Left cardiac atrium (tissue), 4 donors: ENCODE measurements around the gene RFX3. TPM values are rescaled to one million over a fixed set of nuclear protein-coding genes. Genes with fewer than 3 reads are reported as not detected.

Source experiments
- ATAC-seq, 2 donors: fragments of 200-7000 bp; cut with Tn5 transposase; one replicate each; pipeline ENCODE4 v1.9.1; 2020; ENCODE audit warnings: mild to moderate bottlenecking in 2 of 2, moderate library complexity in 2 of 2
- DNase-seq: peaks from one replicate; pipeline ENCODE4 v3.0.0-alpha.2; 2020
- intact Hi-C, 2 donors: fragments of 100-400 bp; cut with DNase I; formaldehyde crosslinking; loops; one replicate each; pipeline versions ENCODE4 v1.14.1 to v1.15.1; 2022 to 2023
- total RNA-seq, 2 donors: library from RNA; stranded (reverse); fragmentation: NEBNext Ultra II Directional; extraction: Animal tissue kit (Norgen Biotek cat#: 25700); gene quantifications; one replicate each; pipeline ENCODE4 v1.2.1, GENCODE V29; 2021
- donor health status: DM: no; HTN: yes; CAD: no.
- donor health status: DM: no; HTN: yes; CAD: no; lungs with severe emphysema.
- donor health status: DM: yes; HTN: yes; CAD: no.
- donor health status: Dilated cardiomyopathy.

RFX3 gene
- total RNA-seq, 2 donors from 2014 or later, result 4.2 to 4.6 TPM

DNA sequence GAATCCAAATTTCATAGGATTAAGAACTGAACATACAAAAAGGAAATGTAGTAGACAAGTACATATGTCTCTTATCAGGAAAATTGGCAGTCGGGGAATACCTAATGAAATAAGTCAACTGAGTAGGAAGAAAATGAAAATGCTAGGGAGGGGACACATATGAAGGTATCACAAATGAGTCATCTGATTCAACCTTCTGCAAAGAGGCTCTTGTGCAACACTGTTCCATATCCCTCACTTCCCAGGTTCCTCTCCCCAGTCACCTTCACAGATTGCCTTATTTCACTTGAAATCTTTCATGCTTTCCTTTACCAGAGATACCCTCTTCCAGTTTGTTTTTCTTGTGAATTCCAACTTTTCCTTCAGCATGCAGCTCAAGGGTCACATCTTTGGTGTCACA, 139.0 kb downstream of the RFX3 start:
- ATAC-seq (no peak), DNase-seq (no peak)
- intact Hi-C loops, result no loop called here

DNA sequence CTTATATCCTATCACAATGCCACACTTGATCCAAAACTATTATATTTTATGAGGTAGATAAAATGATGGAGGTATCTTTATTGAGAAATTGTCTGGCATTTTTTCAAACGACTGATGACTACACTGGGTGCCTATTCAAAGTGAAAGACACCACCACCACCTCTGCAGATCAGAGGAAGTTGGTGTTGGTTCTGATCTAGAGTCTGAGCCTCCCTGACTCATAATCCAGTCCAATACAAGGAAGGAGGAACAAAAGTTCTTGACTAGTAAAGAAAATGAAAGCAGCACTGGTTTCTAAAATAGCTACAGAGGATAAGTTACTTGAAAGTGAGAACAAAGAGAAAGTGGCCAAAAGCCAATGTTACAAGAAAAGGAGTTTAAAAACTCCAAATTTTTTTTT, 139.9 kb downstream of the RFX3 start:
- intact Hi-C loops, result no loop called here
- DNase-seq, result no peak
- no peak for ATAC-seq

DNA sequence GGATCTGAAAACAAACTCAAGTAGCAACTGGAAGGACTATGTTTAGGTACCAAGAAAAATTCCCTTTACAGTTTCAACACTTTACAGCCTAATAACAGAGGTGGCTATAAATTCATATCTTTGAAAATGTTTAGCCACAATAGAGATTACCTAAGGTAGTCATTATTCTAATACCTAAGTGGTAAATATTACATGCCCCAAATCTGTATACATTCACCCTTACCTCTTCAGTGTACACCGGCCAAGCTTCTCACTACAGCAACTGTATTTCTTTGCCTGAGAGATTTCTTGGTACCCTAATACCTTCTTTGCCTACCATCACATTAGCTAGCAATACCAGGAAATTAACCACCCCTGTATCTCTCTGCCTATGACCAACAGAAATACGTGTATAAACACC, 154.0 kb downstream of the RFX3 start:
- ATAC-seq, result no peak
- intact Hi-C loops, result no loop called here
- no peak for DNase-seq

DNA sequence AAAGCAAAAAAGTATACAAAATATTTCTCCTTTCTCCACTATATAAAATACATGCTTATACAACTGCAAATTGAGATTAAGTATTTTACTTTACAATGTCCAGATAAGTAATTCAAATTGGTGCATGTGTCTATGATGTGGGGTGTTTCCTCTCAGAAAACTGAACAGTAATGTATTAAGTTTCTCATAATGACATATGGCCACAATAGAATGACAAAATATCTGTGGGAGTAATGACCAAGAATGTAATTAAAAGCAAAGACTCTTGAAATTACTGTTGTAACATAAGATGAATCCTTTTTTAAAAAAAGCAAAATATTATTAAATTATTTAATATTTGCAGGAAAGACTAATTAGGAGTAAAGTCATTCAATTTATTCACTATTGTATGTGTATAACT, 155.1 kb downstream of the RFX3 start:
- intact Hi-C loops, result no loop called here
- ATAC-seq (no peak), DNase-seq (no peak)

DNA sequence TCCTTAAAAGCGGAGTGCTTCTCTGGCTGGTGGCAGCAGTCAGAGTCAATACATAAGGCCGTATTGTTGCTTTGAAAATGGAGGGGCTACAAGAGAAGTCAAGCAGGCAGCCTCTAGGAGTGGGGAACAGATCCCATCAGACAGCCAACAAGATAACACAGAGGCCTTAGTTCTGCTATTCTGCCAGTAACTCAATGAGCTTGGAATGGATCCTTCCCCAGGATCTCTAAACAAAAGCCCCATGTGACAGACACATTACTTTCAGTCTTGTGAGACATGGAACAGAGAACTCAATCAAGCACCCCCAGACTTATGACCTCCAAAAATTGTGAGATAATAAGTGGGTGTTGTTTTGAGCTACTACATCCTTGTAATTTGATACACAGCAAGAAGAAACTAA, 158.6 kb downstream of the RFX3 start:
- intact Hi-C loops, result no loop called here
- ATAC-seq, result no peak
- no peak for DNase-seq

DNA sequence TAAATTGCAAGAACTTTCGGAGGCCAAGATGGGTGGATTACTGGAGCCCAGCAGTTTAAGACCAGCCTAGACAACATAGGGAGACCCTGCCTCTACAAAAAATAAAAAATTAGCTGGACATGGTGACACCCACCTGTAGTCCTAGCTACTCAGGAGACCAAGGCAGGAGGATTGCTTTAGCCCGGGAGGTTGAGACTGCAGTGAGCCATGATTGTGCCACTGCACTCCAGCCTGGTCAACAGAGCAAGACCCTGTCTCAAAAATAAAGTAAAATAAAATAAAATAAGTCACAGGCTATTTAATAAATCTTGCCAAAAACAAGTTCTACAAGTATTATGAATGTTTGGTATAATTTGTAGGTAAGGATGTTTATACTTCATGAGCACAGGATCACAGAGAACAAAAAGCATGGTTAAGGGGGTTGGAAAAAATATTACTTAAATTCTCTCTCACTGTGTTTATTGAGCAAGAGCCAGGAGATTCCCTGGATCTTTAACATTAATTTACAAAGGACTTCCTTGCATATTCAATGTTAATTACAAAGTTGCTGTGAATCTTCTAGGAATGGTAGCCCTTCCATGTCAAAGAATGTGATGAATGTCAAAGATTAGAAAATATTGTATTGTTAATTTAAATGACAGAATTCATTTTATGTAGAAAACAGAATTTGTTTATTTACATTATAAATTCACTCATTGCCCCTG, 164.0 kb downstream of the RFX3 start:
- intact Hi-C loops, result no loop called here
- DNase-seq, result no peak
- ATAC-seq, result no peak

DNA sequence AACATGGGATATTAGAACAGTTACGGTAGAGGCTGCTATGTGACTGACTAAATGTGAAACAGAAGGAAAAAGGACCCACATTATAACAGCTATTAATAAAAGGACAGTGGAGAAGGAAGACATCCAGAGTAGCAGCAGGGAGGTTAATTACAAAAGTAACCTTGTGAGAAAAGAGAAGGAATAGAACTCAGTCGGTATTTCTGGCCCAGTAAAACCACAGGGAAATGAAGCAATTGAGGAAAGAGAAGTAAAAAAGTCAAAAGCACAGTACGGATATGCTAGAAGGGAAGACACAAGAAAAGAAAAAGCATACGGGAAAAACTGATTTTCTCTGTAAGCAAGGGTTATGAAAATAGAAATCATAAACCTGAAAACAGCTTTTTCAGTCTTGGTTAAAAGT, 164.7 kb downstream of the RFX3 start:
- intact Hi-C loops, result no loop called here
- ATAC-seq (no peak), DNase-seq (no peak)

DNA sequence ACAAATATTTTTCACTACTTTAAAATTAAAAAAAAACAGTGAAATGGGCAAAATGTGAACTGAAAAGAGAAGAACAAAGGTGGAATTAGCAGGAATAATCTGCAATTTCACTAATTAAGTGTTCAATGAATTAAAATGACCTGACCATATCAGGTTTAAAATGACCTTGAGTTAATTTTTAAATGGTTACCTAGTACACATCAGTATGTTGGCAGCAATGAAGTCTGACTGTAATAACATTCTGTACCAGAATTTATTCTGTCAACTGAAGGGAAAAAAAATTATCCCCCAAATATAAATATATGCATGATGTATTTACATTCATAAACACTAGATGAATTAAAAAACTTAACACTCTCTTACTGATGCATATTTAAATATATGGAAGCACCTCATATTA, 165.6 kb downstream of the RFX3 start:
- intact Hi-C loops, result no loop called here
- DNase-seq (no peak), ATAC-seq (no peak)

DNA sequence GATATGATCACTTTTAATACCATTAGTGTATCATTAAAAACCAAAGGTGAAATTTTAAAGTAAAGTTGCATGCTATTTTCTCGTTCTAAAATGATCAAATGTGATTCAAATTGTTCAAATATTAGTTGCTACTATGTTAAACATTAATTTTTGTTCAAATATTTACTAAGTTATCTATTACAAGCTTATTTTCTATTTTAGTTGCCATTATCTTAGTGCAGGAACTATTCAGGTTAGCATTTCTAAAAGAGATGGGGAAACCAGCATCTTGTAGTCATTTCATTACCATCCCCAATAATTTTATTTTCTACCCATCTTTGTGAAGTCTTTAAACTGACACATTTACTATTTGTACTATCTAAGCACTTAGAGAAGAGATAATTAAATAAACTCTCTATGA, 166.0 kb downstream of the RFX3 start:
- no peak for ATAC-seq
- intact Hi-C loops, result no loop called here

DNA sequence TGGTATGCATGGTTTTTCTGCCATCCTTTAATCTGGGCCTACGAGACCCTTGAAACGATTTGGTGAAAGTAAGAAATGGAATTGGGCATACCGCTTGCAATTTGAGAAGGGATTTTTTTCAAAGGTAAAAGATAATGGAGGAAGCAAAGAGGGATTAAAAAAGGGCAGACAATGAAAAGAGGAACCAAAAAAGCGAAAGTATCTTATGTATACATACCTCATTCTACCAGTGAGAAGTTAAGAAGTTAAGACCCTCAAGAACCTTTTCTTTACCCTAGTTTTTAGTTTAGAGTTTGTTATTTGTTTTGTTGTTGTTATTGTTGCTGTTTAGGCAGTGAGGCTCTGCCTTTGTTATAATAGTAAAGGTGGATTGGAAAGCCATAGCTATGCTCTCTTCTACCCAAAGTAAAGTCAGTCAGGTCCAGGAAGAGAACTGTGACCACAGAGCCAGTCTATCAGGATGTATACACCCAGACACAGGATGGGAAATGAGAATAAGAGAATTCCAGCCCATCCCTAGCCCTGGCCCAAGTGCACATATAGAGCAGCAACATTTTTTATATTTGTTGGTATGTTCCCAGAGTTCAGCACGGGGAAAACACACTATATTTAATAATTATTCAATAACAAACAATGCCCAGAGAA, 166.6 kb downstream of the RFX3 start:
- DNase-seq, result no peak
- no peak for ATAC-seq
- intact Hi-C loops, result no loop called here

More for the DNA sequence above, 166.0 kb downstream of the RFX3 start:
- DNase-seq, result no peak

DNA sequence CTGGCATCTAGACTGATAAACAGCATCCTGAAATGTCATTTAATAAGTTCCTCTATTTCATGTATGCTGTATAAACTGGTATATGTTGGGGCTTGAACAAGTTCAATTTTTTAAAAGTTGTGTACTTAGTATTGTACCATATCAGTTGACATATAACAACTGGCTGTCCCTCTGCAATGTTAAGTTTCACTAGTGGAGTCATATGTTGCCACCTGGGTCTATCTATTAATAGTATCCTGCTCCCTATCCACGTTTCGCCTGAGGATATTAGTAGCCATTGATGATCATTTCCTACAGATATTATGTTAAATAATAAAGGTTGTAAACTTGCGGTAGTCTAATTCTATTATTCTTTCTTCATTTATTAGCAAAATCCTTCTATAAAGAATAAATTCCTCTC, 177.6 kb downstream of the RFX3 start:
- DNase-seq (no peak), ATAC-seq (no peak)
- intact Hi-C loops, result no loop called here

DNA sequence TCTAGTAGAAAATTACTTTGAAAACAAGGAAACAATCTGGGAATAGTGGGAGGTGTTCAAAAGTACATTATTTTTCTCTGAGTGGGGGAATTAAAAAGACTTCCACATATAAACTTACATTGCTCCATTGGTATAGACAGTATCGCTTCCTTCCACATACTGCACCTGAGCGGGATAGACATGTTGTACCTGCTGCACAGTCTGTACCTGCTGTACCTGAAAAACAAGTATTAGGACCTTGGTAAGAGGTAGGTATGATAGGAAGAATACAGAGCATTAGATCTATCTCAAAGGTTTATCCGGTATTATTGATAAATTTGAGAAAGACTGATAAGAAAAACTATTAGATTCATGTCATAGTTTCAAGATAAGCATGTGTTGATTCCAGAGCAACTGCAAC, 179.3 kb downstream of the RFX3 start:
- ATAC-seq, result no peak
- intact Hi-C loops, result no loop called here
- DNase-seq, result no peak

DNA sequence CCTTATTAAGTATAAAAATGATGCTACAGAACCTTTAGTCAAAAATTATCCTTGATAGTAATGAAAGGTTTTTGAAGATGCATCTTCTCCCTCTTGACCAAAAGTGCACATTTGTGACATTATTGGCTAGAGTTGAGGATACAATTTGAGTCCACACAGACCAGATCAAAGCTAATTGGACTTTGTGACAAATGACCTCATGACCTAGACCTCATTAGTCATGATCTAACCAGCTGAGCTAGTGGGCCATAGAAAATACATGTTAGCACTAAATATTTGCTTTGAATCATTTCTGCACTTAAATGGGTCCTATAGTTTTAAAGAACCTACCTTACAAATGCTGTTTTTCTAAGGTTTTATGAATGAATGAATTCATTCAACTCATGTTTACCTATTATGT, 182.1 kb downstream of the RFX3 start:
- no peak for ATAC-seq
- intact Hi-C loops, result no loop called here
- DNase-seq, result no peak

DNA sequence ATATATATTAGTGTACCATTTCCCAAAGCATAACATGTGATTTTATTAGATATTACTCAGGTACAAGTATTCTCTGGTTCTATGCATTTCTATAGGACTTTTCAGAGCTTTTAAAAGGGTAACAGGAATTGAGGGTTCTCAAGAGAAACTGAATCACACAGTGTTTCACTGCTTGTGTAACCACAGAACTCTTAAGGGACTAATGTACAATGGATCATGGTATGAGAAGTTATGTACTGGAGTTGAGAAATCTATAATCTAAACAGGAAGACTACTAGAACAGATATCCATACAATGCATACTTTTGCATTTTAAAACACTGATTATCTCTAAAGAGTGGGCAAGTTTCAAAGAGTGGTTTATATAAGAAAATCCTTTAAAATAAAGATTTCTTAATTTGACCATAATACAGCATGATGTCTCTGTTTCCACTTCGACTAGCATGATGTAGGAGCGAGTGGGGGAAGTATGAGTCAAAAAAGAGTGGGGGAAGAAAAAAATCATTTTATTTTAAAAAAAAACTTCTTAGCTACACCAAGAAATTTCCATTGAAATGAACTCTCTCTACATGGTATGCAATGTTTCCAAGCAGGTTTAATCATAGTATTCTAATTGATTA, 183.5 kb downstream of the RFX3 start:
- no peak for DNase-seq
- no peak for ATAC-seq
- intact Hi-C loops, result no loop called here

DNA sequence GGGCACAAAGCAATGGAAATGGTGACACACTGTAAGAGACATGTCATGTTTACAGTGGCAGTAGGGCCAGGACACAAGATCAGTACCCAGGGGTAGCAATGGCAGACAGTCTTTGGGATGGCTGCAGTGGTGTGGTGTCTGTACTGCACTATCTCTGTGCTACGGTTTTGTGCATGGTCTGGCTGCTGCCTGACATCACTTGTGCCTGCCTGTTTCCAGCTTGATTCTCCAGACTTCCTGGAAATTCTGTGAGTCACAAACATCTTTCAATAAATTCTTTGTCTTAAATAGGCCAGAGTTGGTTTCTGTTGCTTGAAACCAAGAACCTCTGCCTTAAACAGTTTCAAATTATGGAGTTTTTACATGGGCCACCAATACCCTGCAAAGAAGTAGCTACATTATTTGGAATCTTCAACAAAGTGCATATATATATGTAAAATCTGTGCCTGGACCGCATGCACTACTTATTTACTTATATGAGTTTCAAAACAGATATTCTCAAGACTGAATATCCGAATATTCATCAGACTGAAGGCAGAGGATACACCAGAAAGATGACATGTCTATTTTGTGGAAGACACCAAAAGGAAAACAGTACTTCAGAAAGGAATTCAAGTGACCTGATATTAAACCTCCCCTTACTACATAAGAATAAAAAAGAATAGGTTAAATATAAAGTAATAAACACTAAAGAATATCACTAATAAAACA, 188.1 kb downstream of the RFX3 start:
- ATAC-seq, result peak; percentile 78 to 99
- peak; percentile 27 for DNase-seq
- intact Hi-C loops, result no loop called here

DNA sequence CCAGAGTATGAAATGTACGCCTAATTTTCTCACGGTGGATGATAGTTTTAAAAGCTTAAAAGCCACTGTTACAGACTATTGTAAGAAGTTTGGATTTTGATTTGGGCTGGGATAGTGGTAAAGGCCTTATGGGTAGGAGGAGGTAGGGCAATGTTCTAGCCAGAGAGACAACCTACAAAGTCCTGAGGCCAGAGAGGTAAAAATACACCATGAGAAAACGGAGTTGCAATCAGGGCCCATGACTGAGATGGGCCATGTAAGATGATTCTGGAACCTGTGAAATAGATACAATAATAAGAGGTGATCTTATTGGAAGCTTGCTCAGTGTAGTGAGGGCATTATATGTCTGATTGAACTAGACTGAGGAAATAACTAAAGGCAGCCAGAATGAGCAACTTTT, 188.8 kb downstream of the RFX3 start:
- intact Hi-C loops, result no loop called here
- ATAC-seq (no peak), DNase-seq (no peak)

DNA sequence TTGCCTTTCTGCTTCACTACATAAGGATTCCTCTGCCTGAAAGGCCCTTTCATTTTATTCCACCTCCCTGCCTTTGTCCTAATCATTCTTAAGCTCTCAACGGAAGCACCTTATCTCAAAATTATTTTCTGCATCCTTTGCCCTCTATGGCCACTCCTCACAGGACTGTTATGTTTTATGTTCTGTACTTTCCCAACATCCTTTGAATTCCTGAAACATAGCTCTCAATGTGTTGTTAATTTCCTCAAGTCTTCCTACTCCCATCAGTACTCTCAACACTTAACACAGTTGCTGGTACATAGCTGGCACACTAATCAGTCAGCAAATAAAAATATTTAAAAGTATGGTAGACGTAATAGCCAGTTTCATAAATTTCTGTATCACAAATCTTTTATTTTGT, 193.0 kb downstream of the RFX3 start:
- intact Hi-C loops, result no loop called here
- DNase-seq (no peak), ATAC-seq (no peak)

DNA sequence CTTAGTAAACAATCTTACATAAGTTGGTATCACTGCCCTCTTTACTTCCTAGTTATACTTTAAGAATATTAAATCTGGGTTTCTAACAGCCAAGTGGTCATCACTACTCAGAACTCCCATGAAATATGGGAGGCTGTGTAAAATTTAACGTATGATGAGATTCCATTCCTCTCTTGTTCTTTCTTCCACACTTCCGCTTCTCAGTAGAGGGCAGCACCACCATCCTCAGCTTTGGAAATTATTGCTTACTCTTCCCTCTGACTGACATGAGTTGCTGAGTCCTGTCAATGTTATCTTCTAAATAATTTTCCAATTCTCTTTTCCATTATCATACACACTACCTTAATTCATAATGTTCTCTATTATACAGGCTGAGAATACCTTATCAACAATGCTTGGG, 194.0 kb downstream of the RFX3 start:
- DNase-seq, result no peak
- intact Hi-C loops, result no loop called here
- no peak for ATAC-seq

DNA sequence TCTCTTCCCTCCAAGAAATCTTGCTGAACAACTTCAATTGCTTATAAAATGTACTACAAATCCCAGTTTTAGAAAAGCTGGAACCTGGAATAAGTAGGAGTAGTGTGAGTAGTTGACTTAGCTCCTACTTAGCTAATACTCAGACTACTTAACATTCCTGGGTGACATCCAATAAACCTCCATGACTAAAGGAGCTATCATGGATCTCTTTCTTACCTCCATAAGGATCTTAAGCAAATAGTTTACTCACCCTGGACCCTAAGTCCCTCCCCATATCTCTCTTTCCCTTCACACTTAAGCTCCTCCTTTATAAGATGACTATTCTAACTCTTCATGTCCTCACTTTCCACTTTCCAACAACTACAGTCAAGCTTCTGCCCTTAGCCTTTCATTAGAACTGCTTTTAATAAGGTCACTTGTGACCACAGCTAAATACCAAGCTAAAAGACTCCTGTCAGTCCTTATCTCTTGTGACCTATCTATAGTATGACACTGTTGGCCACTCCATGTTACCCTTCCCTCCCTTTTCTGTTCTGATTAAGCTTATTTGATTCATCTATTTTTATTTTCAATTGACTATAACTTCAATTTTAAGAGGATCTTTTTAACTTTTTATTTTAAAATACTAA, 194.9 kb downstream of the RFX3 start:
- DNase-seq (no peak), ATAC-seq (peak in 1 of 2 donors; percentile 34)
- intact Hi-C loops, result no loop called here

DNA sequence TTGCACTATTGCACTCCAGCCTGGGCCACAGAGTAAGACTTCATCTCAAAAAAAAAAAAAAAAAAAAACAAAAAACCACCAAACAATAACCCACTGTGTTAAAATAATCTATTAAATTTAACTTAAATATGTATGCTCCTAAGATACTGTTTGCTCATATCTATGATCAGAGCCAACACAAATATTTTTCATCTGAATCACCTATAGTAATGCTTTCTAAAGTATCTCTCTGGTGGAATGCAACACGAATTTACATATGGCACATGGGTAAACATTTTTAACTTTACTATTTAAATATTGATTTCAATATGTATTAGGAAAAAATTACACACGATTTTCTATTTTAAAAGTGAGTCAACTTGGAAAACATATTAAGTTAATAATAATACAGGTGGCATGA, 196.4 kb downstream of the RFX3 start:
- ATAC-seq (no peak), DNase-seq (no peak)
- intact Hi-C loops, result no loop called here
